ENCODE data around the gene HPGDS.

HPGDS gene

DNA sequence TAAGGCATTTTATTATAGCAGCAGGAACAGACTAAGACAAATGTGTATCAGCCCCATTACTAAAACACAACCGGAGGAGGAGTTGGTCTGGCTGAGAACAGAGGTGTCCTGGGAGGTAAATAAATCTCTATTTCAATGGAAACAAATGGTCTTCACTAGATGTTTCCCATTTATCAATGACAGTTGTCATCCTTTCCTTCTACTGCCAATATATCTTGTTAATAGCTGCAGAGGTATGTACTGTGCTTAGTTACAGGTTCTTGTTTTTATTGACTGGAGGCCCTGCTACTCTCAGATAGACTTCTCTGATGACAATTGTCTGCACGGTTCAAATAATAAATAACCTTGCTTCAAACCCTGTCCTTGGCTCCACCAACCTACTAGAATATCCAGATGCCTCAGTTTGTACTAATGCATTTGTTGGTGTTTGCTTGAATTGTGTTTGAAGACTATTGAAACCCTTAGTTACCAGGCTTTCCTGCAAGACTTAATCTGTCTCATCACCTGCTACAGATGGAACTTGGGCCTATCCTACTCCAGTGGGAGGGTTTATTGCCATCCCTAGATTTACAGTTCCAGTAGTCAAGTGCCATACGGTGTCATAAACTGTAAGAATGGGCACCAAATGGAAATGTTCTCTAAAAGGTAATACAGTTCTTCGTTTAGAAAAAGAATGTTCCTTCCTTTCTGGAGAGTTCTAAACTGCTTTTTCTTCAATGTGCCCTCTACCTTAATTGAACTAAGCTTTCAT lies 29.8 kb upstream of the HPGDS start:
- Histone ChIP-seq H3K27me3 (ENCODE audit: insufficient read depth, low read length) (no peaks in the 10 kb centered on the region), H3K27ac (ENCODE audit: low read depth, low read length) (no peak overlapping the region), H3K4me1 (ENCODE audit: control insufficient read depth, insufficient read depth, low read length, unreplicated experiment) (no peaks in the 10 kb centered on the region), H2AFZ (ENCODE audit: low read length, unreplicated experiment) (no peak overlapping the region), H3K36me3 (ENCODE audit: insufficient read depth, low read length) (no peaks in the 10 kb centered on the region), H3K79me2 (ENCODE audit: control insufficient read depth, insufficient read depth, low read length, unreplicated experiment) (no peaks in the 10 kb centered on the region), H3K4me3 (ENCODE audit: low read depth, low read length) (no peak overlapping the region)

DNA sequence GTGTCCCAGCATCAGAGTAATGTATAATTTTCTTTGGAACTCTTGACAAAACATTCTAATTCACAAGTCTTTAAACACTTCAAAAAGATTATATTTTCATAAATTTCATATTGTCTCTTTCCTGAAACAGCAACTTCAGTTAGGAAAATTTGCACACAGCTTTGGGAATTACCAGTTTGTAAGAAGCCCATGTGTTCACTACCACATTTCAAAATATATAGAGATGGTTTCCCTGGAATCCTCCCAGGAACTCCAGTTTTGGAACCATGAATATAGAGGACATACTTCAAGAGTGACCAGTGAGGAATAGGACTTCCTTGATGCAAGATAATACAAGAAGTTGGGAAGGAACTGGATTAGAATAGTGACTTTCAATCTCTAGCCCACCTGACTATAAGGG lies 28.7 kb upstream of the HPGDS start:
- Histone ChIP-seq H3K27me3 (ENCODE audit: insufficient read depth, low read length) (no peaks in the 10 kb centered on the region), H3K4me3 (ENCODE audit: low read depth, low read length) (no peak overlapping the region), H2AFZ (ENCODE audit: low read length, unreplicated experiment) (no peak overlapping the region), H3K36me3 (ENCODE audit: insufficient read depth, low read length) (no peaks in the 10 kb centered on the region), H3K27ac (ENCODE audit: low read depth, low read length) (no peak overlapping the region), H3K79me2 (ENCODE audit: control insufficient read depth, insufficient read depth, low read length, unreplicated experiment) (no peaks in the 10 kb centered on the region), H3K4me1 (ENCODE audit: control insufficient read depth, insufficient read depth, low read length, unreplicated experiment) (no peaks in the 10 kb centered on the region)

DNA sequence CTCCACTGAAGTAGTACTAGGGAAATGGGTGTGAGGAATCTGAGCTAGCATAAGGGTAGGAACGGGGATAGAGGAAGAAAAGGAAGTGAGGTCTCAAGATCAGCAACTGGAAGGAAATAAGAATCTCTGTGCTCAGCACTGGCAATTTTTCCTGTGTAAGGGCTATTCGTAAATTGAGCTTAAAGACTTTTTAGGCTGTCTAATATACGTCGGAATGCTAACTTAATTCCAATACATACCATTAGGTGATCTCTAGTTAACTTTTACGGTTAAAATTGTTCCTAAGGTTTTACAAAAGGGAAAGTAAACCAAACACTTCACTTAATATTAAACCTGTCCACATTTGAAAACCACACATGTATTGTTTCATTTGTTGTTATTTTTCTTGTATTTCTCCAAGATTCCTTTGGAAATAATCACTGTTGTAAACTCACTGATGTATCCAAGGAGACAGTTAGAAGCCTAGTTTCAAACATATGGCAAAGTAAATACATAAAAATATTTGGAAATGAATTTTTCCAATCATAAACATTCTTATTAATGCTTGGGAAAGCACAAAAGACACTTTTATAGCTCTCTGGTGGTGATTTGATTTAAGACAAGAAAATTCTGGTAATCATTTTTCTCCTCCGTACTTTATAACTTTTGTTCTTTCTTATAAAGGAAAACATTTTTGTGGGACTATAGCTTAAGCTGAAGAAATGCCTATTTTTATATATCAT lies 28.1 kb upstream of the HPGDS start:
- H3K4me1 ChIP-seq (ENCODE audit: control insufficient read depth, insufficient read depth, low read length, unreplicated experiment): no peaks in the 10 kb centered on the region
- no peak overlapping the region for H2AFZ ChIP-seq (ENCODE audit: low read length, unreplicated experiment)

DNA sequence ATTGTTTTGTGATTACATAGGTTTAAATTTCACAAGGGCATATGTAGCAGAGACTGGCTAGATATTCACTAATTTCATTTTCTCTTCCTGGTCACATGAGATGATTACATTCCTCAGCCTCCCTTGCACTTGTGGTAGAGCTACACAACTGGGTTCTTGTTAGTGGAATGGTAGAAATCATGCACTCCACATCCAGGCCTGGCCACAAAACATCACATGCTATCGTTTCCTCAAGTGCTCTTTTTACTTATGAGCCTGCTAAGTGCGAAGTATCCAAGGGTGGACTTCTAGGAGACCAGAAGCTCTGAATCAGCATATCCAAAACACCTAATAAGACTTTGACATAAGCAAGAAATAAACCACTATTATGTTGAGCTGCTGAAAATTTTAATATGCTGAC lies 26.4 kb upstream of the HPGDS start:
- H2AFZ ChIP-seq (ENCODE audit: low read length, unreplicated experiment): no peak overlapping the region
- H3K36me3 ChIP-seq (ENCODE audit: insufficient read depth, low read length): no peaks in the 10 kb centered on the region
- no peaks in the 10 kb centered on the region for H3K79me2 ChIP-seq (ENCODE audit: control insufficient read depth, insufficient read depth, low read length, unreplicated experiment)
- H3K4me3 ChIP-seq (ENCODE audit: low read depth, low read length): no peak overlapping the region
- no peaks in the 10 kb centered on the region for H3K27me3 ChIP-seq (ENCODE audit: insufficient read depth, low read length)
- H3K4me1 ChIP-seq (ENCODE audit: control insufficient read depth, insufficient read depth, low read length, unreplicated experiment): peaks cover 16% of the 10 kb centered on the region
- no peak overlapping the region for H3K27ac ChIP-seq (ENCODE audit: low read depth, low read length)

More for the DNA sequence above, 28.1 kb upstream of the HPGDS start:
- H3K27me3 ChIP-seq (ENCODE audit: insufficient read depth, low read length): no peaks in the 10 kb centered on the region
- no peaks in the 10 kb centered on the region for H3K79me2 ChIP-seq (ENCODE audit: control insufficient read depth, insufficient read depth, low read length, unreplicated experiment)
- H3K36me3 ChIP-seq (ENCODE audit: insufficient read depth, low read length): no peaks in the 10 kb centered on the region
- H3K27ac ChIP-seq (ENCODE audit: low read depth, low read length): no peak overlapping the region
- no peak overlapping the region for H3K4me3 ChIP-seq (ENCODE audit: low read depth, low read length)

DNA sequence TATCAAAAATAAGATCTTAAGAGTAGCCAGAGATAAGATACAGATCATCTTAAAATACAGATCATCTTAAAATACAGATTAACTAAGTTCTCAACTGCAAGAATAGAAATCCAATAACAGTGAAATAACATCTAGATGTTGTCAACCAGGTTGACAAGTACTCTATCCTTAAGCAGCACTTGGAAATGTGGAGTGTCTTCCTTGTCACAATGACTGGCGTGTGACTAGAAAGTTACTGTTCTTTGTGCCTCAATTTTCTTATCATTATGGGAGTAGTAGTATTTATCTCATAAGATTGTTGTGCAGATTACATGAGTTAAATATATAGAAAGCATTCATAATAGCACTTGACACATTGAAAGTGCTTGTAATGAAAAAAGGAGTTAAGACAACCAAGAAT lies 25.8 kb upstream of the HPGDS start:
- H3K4me1 ChIP-seq (ENCODE audit: control insufficient read depth, insufficient read depth, low read length, unreplicated experiment): peaks cover 22% of the 10 kb centered on the region
- no peaks in the 10 kb centered on the region for H3K27me3 ChIP-seq (ENCODE audit: insufficient read depth, low read length)
- H3K79me2 ChIP-seq (ENCODE audit: control insufficient read depth, insufficient read depth, low read length, unreplicated experiment): no peaks in the 10 kb centered on the region
- no peak overlapping the region for H2AFZ ChIP-seq (ENCODE audit: low read length, unreplicated experiment)
- H3K4me3 ChIP-seq (ENCODE audit: low read depth, low read length): no peak overlapping the region
- no peak overlapping the region for H3K27ac ChIP-seq (ENCODE audit: low read depth, low read length)
- H3K36me3 ChIP-seq (ENCODE audit: insufficient read depth, low read length): no peaks in the 10 kb centered on the region

DNA sequence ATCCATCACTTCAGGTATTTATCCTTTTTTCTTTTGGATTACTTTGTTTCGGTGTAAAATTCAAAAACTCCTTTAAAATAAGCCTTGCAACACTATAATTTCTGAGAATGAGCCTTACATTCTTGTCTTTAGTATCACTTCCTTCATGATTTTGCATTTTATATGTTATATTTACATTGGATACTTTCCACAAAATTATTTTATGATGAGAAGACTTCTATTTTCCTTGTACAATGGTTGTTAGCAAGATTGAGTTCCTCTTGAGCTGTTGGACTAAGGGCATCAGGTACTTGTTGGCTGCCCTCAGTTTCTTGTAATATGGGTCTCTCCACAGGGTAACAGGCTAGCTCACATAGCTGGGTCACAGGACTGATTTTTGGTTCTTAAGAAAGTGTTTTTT lies 22.7 kb upstream of the HPGDS start:
- H3K36me3 ChIP-seq (ENCODE audit: insufficient read depth, low read length): no peaks in the 10 kb centered on the region
- H2AFZ ChIP-seq (ENCODE audit: low read length, unreplicated experiment): peak overlapping the region; percentile 64
- peaks cover 28% of the 10 kb centered on the region for H3K4me1 ChIP-seq (ENCODE audit: control insufficient read depth, insufficient read depth, low read length, unreplicated experiment)
- H3K4me3 ChIP-seq (ENCODE audit: low read depth, low read length): peak overlapping the region; percentile 19; the same call in 1 of the 2 replicates
- H3K79me2 ChIP-seq (ENCODE audit: control insufficient read depth, insufficient read depth, low read length, unreplicated experiment): no peaks in the 10 kb centered on the region
- no peaks in the 10 kb centered on the region for H3K27me3 ChIP-seq (ENCODE audit: insufficient read depth, low read length)
- H3K27ac ChIP-seq (ENCODE audit: low read depth, low read length): peak overlapping the region; percentile 41

DNA sequence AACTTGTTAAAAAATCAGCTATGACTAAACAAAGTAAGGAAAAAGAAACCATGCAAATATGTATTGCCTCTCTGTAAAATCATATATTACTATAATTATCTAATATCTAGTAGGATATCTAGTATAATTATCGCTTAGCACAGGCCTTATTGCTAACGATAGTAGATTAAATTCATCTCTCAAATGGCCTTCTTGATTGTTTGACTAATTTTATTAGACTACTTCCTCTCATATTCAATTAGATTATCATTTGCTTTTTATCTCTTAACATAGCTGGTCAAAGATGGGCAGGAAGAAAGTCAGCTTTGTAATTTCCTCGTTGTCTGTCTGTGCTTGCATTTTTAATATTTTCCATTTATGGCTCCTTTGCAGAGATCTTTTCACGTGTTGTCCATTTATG lies 21.9 kb upstream of the HPGDS start:
- Histone ChIP-seq H3K27me3 (ENCODE audit: insufficient read depth, low read length) (no peaks in the 10 kb centered on the region), H3K27ac (ENCODE audit: low read depth, low read length) (peak overlapping the region; percentile 41), H3K4me3 (ENCODE audit: low read depth, low read length) (no peak overlapping the region), H3K79me2 (ENCODE audit: control insufficient read depth, insufficient read depth, low read length, unreplicated experiment) (no peaks in the 10 kb centered on the region), H3K4me1 (ENCODE audit: control insufficient read depth, insufficient read depth, low read length, unreplicated experiment) (peaks cover 28% of the 10 kb centered on the region), H2AFZ (ENCODE audit: low read length, unreplicated experiment) (peak overlapping the region; percentile 64), H3K36me3 (ENCODE audit: insufficient read depth, low read length) (no peaks in the 10 kb centered on the region)

DNA sequence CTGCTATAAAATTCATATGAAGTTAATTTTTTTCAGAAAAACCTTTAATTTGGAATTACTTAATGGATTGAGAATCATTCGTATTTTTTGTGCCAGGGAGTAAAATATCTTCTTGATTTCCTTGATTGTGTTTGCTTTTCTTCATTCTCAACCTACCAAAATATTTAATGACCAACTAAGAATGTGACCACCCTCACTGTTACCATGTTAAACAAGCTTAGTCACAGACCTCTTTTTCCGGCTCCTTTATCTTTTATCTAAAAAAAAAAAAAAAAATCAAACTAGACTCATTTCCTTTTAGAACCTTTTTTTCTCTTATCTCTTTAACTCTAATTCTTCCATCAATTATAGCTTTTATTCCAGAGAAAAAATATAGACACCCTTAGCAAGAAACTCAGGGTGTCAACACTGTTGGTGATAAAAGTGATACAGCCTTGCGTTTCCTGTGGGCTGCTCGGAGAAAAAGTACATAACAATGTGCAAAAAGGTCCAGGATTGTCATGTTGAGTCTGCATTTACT lies 20.6 kb upstream of the HPGDS start:
- Histone ChIP-seq H3K79me2 (ENCODE audit: control insufficient read depth, insufficient read depth, low read length, unreplicated experiment) (no peaks in the 10 kb centered on the region), H3K4me3 (ENCODE audit: low read depth, low read length) (no peak overlapping the region), H3K27me3 (ENCODE audit: insufficient read depth, low read length) (no peaks in the 10 kb centered on the region), H3K36me3 (ENCODE audit: insufficient read depth, low read length) (no peaks in the 10 kb centered on the region), H3K4me1 (ENCODE audit: control insufficient read depth, insufficient read depth, low read length, unreplicated experiment) (peaks cover 29% of the 10 kb centered on the region), H3K27ac (ENCODE audit: low read depth, low read length) (peak overlapping the region; percentile 12), H2AFZ (ENCODE audit: low read length, unreplicated experiment) (peak overlapping the region; percentile 63)

DNA sequence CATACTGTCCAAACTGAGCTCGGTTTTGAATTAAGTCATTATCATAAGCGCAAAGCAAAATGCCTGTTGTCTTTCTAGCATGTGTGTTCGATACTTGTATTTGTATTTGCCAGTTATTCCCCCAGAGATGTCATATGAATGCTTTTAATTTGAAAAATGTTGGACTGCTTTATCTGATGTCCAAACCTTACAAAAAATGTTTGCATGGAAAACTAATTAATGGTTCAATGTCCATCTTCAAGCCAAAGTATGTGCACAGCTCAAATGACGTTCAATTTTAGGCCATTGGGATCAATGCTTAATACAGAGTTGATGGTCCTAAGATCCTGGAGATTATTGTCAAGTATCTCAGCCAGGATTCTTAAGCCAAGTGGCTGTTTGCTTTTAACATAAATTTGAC lies 17.2 kb upstream of the HPGDS start:
- Histone ChIP-seq H3K27me3 (ENCODE audit: insufficient read depth, low read length) (no peaks in the 10 kb centered on the region), H2AFZ (ENCODE audit: low read length, unreplicated experiment) (no peak overlapping the region), H3K4me1 (ENCODE audit: control insufficient read depth, insufficient read depth, low read length, unreplicated experiment) (peaks cover 33% of the 10 kb centered on the region), H3K27ac (ENCODE audit: low read depth, low read length) (no peak overlapping the region), H3K79me2 (ENCODE audit: control insufficient read depth, insufficient read depth, low read length, unreplicated experiment) (no peaks in the 10 kb centered on the region), H3K4me3 (ENCODE audit: low read depth, low read length) (no peak overlapping the region), H3K36me3 (ENCODE audit: insufficient read depth, low read length) (no peaks in the 10 kb centered on the region)

DNA sequence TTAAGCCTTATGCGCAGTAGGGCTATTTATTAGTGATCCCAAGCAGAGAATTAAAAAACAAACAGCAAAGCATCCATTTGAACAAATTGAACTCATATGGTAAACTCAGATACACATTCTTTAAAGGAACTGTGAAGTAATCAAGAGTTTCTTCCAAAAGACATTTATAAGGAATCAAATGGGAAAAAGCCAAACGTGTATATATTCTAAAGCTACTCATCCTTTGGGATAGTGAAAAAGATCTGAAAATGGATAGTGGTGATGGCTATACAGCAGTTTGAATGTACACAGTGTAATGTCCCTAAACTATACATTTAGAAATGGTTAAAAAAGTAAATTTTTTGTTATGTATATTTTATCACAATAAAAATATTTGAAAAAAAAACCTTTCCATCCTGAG lies 16.6 kb upstream of the HPGDS start:
- Histone ChIP-seq H3K27ac (ENCODE audit: low read depth, low read length) (no peak overlapping the region), H3K4me3 (ENCODE audit: low read depth, low read length) (no peak overlapping the region), H3K4me1 (ENCODE audit: control insufficient read depth, insufficient read depth, low read length, unreplicated experiment) (peaks cover 26% of the 10 kb centered on the region), H2AFZ (ENCODE audit: low read length, unreplicated experiment) (no peak overlapping the region), H3K79me2 (ENCODE audit: control insufficient read depth, insufficient read depth, low read length, unreplicated experiment) (no peaks in the 10 kb centered on the region), H3K27me3 (ENCODE audit: insufficient read depth, low read length) (no peaks in the 10 kb centered on the region), H3K36me3 (ENCODE audit: insufficient read depth, low read length) (no peaks in the 10 kb centered on the region)

DNA sequence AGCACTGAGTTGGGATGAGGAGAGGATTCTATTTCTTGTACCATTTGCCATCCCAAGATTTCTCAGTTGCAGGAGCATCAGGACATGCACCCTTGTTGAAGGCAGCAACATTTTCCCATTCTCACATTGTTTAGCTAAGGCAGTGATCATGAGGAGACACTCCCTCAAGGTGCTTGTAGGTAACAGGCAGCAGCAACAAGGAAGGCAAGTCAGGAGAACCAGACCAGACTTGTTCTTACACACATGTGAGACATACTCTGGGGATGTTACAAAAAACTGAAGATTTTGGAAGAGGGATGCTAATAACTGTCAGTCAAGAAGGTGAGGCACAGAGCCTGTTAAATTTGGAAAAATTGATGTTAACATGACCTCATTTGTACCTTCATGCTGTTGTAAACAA lies 15.5 kb upstream of the HPGDS start:
- H3K79me2 ChIP-seq (ENCODE audit: control insufficient read depth, insufficient read depth, low read length, unreplicated experiment): no peaks in the 10 kb centered on the region
- H3K36me3 ChIP-seq (ENCODE audit: insufficient read depth, low read length): no peaks in the 10 kb centered on the region
- H3K4me1 ChIP-seq (ENCODE audit: control insufficient read depth, insufficient read depth, low read length, unreplicated experiment): peaks cover 16% of the 10 kb centered on the region
- no peak overlapping the region for H2AFZ ChIP-seq (ENCODE audit: low read length, unreplicated experiment)
- 0 out of 2 replicates have a peak overlapping the region, but pooled peaks have one; percentile 30 for H3K27ac ChIP-seq (ENCODE audit: low read depth, low read length)
- H3K27me3 ChIP-seq (ENCODE audit: insufficient read depth, low read length): no peaks in the 10 kb centered on the region
- no peak overlapping the region for H3K4me3 ChIP-seq (ENCODE audit: low read depth, low read length)
